SK-N-SH treated with all-trans-retinoic acid at 6 μM for 48 hours (cell line): ENCODE data around the gene ELL3.

Experiments
- ATAC-seq: fragments of 200-7000 bp; cut with Tn5 transposase; 3 replicates; pipeline ENCODE4 v1.9.1; 2020; ENCODE audit warnings: mild to moderate bottlenecking, moderate library complexity
- ARNTL ChIP-seq: fragments of 450-650 bp; formaldehyde crosslinking; IDR thresholded peaks from 2 replicates; pipeline ENCODE4 v1.5.0; 2020; ENCODE audit warnings: low read depth, mild to moderate bottlenecking, moderate library complexity, borderline replicate concordance
- BACH2 ChIP-seq: fragments of 250-450 bp; sonication (Bioruptor Pico); IDR thresholded peaks from 2 replicates; pipeline ENCODE4 v1.9.0; 2021; ENCODE audit warnings: mild to moderate bottlenecking, borderline replicate concordance
- ESRRG ChIP-seq: fragments of 250-450 bp; sonication (Bioruptor Pico); IDR thresholded peaks from 2 replicates; pipeline ENCODE4 v1.6.1; 2021; ENCODE audit warnings: mild to moderate bottlenecking
- GLIS3 ChIP-seq: fragments of 250-450 bp; sonication (Bioruptor Pico); IDR thresholded peaks from 2 replicates; pipeline ENCODE4 v1.5.0; 2020; ENCODE audit warnings: mild to moderate bottlenecking, moderate library complexity
- ISL1 ChIP-seq: fragments of 250-450 bp; sonication (Bioruptor Pico); IDR thresholded peaks from 2 replicates; pipeline ENCODE4 v2.1.2; 2022; ENCODE audit warnings: mild to moderate bottlenecking, moderate library complexity
- OSR1 ChIP-seq: fragments of 250-450 bp; sonication (Bioruptor Pico); IDR thresholded peaks from 2 replicates; pipeline ENCODE4 v1.8.0; 2022; ENCODE audit warnings: moderate library complexity, mild to moderate bottlenecking, inconsistent platforms
- SNAI2 ChIP-seq: fragments of 250-450 bp; sonication (Bioruptor Pico); IDR thresholded peaks from 2 replicates; pipeline ENCODE4 v1.5.0; 2020; ENCODE audit warnings: mild to moderate bottlenecking, moderate library complexity
- TOX ChIP-seq: fragments of 250-450 bp; sonication (Bioruptor Pico); IDR thresholded peaks from 2 replicates; pipeline ENCODE4 v1.8.0; 2021; ENCODE audit warnings: mild to moderate bottlenecking, moderate library complexity, borderline replicate concordance
- ZC3H10 ChIP-seq: fragments of 250-450 bp; sonication (Bioruptor Pico); IDR thresholded peaks from 2 replicates; pipeline ENCODE4 v1.5.1; 2021; ENCODE audit warnings: mild to moderate bottlenecking, moderate library complexity
- ZFP3 ChIP-seq: fragments of 250-450 bp; sonication (Bioruptor Pico); IDR thresholded peaks from 2 replicates; pipeline ENCODE4 v1.5.0; 2020; ENCODE audit warnings: mild to moderate bottlenecking, moderate library complexity
- ZFP30 ChIP-seq: fragments of 450-650 bp; formaldehyde crosslinking; IDR thresholded peaks from 2 replicates; pipeline ENCODE4 v1.5.0; 2022; ENCODE audit warnings: mild to moderate bottlenecking, moderate library complexity
- ZNF565 ChIP-seq: fragments of 450-650 bp; formaldehyde crosslinking; conservative IDR thresholded peaks from 2 replicates; pipeline ENCODE4 v1.5.0; 2020; ENCODE audit warnings: low read depth, mild to moderate bottlenecking, moderate library complexity
- ZNF70 ChIP-seq: fragments of 450-650 bp; formaldehyde crosslinking; IDR thresholded peaks from 2 replicates; pipeline ENCODE4 v1.5.0; 2020; ENCODE audit warnings: mild to moderate bottlenecking, moderate library complexity
- TF ChIP-seq, protein P1 (sequence below): fragments of 250-450 bp; sonication (Bioruptor Pico); IDR thresholded peaks from 2 replicates; pipeline ENCODE4 v1.5.1; 2021; ENCODE audit warnings: mild to moderate bottlenecking, moderate library complexity
- TF ChIP-seq, protein P2 (sequence below): fragments of 250-450 bp; sonication (Bioruptor Pico); IDR thresholded peaks from 2 replicates; pipeline ENCODE4 v1.5.1; 2020; ENCODE audit warnings: low read depth, mild to moderate bottlenecking, moderate library complexity
- TF ChIP-seq, protein P3 (sequence below): fragments of 250-450 bp; sonication (Bioruptor Pico); IDR thresholded peaks from 2 replicates; pipeline ENCODE4 v1.8.0; 2021; ENCODE audit warnings: low read depth, mild to moderate bottlenecking, moderate library complexity, borderline replicate concordance
- TF ChIP-seq, protein P4 (sequence below): fragments of 250-450 bp; sonication (Bioruptor Pico); IDR thresholded peaks from 2 replicates; pipeline ENCODE4 v1.8.0; 2020; ENCODE audit warnings: mild to moderate bottlenecking, moderate library complexity, borderline replicate concordance
- TF ChIP-seq, protein P5 (sequence below): fragments of 250-450 bp; sonication (Bioruptor Pico); IDR thresholded peaks from 2 replicates; pipeline ENCODE4 v1.5.0; 2020; ENCODE audit warnings: mild to moderate bottlenecking, moderate library complexity

ELL3 gene

DNA sequence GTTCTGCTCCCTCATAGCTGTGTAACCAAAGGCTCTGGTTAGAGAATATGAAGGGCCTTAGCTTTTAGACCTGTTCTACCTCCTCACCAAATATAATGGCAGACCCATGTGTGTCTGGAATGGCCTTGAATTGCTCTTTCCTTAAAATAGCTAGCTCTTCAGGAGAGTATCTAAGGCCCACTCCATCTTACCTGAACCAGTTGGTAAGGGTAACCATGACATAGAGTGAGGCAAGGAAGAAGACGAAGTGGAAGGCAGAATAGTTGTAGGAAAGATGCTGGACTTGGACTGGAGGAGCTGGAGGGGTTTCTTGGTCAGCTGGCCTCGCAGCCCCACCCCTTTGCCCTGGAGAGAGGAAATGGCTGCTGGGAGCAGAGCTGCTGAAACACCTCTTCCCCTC lies 18.4 kb upstream of the ELL3 start:
- TF ChIP-seq ZFP3 (no peak), ESRRG (CRISPR knock-in tag) (no peak), GLIS3 (CRISPR knock-in tag) (no peak), ARNTL (CRISPR knock-in tag) (no peak)
- TF ChIP-seq, protein P1, sequence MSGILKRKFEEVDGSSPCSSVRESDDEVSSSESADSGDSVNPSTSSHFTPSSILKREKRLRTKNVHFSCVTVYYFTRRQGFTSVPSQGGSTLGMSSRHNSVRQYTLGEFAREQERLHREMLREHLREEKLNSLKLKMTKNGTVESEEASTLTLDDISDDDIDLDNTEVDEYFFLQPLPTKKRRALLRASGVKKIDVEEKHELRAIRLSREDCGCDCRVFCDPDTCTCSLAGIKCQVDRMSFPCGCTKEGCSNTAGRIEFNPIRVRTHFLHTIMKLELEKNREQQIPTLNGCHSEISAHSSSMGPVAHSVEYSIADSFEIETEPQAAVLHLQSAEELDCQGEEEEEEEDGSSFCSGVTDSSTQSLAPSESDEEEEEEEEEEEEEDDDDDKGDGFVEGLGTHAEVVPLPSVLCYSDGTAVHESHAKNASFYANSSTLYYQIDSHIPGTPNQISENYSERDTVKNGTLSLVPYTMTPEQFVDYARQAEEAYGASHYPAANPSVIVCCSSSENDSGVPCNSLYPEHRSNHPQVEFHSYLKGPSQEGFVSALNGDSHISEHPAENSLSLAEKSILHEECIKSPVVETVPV = no peak
- no peak for ATAC-seq

DNA sequence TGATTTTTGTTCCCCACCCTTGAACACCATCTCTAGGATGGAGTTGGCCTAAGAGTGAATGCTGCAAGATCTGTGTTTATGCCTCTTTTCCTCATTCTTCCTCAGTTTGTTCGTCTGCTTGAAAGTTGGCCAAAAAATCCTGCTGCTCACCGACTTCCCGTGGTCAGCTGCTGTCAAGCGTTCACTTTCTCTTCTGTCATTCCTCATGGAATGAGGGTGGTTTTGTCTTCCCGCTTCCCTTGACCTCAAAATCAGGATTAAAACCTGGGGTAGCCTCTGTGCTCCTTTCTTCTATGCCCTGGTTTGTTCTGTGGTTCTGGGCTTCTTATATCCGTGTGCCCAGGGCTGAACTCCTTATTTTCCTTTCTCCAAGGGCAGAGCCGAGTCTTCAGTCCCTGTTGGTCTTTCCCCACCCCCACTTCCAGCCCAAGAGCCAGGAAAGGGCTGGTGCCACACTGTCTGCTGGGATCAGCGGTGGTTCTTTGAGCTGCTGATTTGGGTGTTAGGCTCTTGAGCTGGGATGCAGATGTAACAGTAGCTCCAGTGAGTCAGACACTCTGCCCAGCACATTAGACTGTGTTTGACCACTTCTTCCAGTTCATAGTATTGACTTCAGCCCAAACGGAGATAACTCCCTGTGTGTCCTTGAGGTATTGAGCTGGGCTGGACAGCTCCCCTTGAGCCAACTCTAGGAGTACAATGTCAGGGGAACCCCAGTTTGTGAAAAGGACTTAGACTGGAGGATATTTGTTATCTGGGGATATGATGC lies 17.7 kb upstream of the ELL3 start:
- TF ChIP-seq ZFP30 = no peak
- no peak for TF ChIP-seq ZNF70 (CRISPR knock-in tag)
- TF ChIP-seq ARNTL (CRISPR knock-in tag) = no peak
- TF ChIP-seq, protein P2, sequence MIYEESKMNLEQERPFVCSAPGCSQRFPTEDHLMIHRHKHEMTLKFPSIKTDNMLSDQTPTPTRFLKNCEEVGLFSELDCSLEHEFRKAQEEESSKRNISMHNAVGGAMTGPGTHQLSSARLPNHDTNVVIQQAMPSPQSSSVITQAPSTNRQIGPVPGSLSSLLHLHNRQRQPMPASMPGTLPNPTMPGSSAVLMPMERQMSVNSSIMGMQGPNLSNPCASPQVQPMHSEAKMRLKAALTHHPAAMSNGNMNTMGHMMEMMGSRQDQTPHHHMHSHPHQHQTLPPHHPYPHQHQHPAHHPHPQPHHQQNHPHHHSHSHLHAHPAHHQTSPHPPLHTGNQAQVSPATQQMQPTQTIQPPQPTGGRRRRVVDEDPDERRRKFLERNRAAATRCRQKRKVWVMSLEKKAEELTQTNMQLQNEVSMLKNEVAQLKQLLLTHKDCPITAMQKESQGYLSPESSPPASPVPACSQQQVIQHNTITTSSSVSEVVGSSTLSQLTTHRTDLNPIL (CRISPR knock-in tag) = no peak
- no peak for TF ChIP-seq SNAI2 (CRISPR knock-in tag)
- TF ChIP-seq TOX (CRISPR knock-in tag) = no peak
- no peak for TF ChIP-seq OSR1 (CRISPR knock-in tag)
- TF ChIP-seq, protein P1 = no peak
- no peak for TF ChIP-seq ZFP3
- TF ChIP-seq, protein P3, sequence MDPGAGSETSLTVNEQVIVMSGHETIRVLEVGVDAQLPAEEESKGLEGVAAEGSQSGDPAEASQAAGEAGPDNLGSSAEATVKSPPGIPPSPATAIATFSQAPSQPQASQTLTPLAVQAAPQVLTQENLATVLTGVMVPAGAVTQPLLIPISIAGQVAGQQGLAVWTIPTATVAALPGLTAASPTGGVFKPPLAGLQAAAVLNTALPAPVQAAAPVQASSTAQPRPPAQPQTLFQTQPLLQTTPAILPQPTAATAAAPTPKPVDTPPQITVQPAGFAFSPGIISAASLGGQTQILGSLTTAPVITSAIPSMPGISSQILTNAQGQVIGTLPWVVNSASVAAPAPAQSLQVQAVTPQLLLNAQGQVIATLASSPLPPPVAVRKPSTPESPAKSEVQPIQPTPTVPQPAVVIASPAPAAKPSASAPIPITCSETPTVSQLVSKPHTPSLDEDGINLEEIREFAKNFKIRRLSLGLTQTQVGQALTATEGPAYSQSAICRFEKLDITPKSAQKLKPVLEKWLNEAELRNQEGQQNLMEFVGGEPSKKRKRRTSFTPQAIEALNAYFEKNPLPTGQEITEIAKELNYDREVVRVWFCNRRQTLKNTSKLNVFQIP (CRISPR knock-in tag) = no peak
- TF ChIP-seq, protein P4, sequence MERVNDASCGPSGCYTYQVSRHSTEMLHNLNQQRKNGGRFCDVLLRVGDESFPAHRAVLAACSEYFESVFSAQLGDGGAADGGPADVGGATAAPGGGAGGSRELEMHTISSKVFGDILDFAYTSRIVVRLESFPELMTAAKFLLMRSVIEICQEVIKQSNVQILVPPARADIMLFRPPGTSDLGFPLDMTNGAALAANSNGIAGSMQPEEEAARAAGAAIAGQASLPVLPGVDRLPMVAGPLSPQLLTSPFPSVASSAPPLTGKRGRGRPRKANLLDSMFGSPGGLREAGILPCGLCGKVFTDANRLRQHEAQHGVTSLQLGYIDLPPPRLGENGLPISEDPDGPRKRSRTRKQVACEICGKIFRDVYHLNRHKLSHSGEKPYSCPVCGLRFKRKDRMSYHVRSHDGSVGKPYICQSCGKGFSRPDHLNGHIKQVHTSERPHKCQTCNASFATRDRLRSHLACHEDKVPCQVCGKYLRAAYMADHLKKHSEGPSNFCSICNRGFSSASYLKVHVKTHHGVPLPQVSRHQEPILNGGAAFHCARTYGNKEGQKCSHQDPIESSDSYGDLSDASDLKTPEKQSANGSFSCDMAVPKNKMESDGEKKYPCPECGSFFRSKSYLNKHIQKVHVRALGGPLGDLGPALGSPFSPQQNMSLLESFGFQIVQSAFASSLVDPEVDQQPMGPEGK (CRISPR knock-in tag) = no peak
- TF ChIP-seq ESRRG (CRISPR knock-in tag) = no peak
- no peak for TF ChIP-seq ZC3H10
- TF ChIP-seq BACH2 (CRISPR knock-in tag) = no peak
- TF ChIP-seq, protein P5, sequence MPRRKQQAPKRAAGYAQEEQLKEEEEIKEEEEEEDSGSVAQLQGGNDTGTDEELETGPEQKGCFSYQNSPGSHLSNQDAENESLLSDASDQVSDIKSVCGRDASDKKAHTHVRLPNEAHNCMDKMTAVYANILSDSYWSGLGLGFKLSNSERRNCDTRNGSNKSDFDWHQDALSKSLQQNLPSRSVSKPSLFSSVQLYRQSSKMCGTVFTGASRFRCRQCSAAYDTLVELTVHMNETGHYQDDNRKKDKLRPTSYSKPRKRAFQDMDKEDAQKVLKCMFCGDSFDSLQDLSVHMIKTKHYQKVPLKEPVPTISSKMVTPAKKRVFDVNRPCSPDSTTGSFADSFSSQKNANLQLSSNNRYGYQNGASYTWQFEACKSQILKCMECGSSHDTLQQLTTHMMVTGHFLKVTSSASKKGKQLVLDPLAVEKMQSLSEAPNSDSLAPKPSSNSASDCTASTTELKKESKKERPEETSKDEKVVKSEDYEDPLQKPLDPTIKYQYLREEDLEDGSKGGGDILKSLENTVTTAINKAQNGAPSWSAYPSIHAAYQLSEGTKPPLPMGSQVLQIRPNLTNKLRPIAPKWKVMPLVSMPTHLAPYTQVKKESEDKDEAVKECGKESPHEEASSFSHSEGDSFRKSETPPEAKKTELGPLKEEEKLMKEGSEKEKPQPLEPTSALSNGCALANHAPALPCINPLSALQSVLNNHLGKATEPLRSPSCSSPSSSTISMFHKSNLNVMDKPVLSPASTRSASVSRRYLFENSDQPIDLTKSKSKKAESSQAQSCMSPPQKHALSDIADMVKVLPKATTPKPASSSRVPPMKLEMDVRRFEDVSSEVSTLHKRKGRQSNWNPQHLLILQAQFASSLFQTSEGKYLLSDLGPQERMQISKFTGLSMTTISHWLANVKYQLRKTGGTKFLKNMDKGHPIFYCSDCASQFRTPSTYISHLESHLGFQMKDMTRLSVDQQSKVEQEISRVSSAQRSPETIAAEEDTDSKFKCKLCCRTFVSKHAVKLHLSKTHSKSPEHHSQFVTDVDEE (CRISPR knock-in tag) = no peak
- no peak for TF ChIP-seq ISL1 (CRISPR knock-in tag)
- ATAC-seq = no peak; the same call in 2 of the 3 replicates

DNA sequence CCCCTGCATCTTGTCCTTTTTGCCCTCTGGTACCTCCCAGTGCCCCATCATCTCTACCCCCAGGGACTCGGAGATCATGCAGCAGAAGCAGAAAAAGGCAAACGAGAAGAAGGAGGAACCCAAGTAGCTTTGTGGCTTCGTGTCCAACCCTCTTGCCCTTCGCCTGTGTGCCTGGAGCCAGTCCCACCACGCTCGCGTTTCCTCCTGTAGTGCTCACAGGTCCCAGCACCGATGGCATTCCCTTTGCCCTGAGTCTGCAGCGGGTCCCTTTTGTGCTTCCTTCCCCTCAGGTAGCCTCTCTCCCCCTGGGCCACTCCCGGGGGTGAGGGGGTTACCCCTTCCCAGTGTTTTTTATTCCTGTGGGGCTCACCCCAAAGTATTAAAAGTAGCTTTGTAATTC lies 16.9 kb upstream of the ELL3 start:
- ATAC-seq = no peak
- TF ChIP-seq, protein P5 (CRISPR knock-in tag) = no peak
- no peak for TF ChIP-seq ZNF565
- TF ChIP-seq ZNF70 (CRISPR knock-in tag) = no peak
- TF ChIP-seq OSR1 (CRISPR knock-in tag) = no peak
